Globus pallidus (tissue), 1 donor: Measurements from ENCODE around the gene CNTN4.

Source experiments
- DNase-seq: peaks from one replicate; pipeline ENCODE4 v3.0.0-alpha.2; 2015; ENCODE audit warnings: low spot score

CNTN4 gene

DNA sequence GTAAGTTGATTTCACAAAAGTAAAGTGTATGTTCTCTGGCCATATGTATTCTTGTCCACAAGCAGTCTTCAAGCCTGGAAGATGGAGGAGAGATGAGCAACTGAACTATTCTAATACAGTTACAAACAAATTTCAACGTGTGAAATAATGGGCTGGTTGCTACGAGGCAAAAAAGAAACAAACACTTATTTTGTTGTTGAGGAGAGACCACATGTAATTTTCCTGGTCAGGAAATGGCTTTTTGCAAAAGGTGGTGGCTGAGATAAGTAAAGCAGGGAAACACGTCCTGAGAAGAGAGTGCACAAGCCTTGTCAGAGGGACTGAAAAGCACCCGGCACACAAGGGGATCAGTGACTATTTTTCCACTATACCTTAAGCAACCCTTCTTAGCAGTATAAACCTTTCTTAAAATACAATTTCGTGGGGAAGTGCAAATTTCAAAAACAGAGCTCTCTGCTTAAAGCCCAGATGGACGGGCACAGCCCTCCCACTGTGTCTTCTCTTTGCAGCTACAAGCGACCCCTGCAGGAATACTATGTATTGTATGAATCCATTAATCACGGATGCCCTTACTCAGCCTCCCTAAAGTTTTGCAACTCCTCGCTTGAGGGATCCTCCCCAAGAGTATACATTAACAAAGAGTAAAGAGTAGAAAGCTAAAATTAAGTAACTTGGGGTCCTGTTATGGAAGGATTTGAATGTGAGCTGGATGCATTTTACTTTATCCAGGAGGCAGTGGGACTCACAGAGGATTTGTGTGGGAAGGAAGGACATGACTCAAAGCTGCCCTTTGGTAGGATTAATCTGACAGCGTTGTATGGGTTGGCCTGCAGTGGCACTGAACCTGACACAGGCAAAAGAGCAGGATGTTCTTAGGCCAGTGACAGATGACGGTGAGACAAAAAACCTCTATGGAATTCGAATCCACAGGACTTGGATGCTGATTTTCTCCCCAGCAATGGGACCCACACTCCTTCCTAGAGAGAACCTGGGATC, 757.8 kb downstream of the CNTN4 start:
- DNase-seq = no peak

DNA sequence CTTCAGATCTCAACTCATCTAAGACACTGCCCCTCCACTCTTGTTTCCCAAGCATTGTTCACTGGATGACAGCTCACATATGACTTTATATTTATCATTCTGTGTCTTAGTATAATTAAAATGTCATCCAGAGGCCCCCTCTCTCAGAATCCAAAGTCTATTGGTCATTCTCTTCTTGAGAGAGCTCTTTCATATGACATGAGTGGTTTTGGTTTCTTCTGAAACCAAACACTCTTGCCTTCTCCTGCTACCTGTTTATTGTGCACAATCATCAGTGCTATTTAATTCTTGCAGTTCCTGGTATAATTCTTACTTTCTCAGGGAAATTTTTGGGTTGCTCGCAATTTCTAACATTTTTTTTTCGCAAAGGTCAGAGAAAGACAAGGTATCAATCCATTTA, 762.0 kb downstream of the CNTN4 start:
- no peak for DNase-seq

DNA sequence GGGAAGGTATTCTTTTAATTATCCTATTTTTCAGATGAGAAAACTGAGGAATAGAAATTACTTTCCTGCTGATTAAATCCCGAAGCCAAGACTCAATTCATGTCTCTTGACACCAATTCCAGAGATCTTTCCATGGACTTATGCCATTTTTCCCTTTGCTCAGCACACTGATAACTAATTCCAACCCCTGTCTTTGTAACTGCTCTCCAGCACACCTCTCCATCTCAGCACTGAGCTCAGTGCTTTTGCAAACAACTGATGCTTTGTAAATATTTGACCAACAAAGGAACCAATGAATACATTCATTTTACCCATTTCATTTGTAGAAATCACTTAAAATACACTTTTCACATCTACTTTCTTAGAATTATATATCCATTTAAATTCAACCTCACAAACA, 762.5 kb downstream of the CNTN4 start:
- no peak for DNase-seq

DNA sequence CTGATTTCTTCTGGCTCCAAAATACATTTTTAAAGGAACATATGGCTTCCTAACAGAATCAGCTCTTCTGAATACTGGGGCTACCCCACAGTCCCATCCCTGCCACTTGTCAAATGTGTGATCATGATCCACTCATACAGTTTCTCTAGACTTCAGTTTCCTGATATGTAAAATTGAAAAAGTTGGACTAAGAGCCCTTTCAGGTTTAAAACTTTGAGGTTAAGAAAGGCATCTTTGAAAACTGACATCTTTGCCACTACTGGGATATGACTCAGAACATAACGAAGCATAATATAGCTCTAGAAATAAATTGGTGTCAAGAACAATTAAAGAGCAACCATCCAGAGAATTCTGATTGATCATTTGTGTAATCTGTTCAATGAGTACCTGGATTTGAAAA, 763.3 kb downstream of the CNTN4 start:
- DNase-seq = no peak

DNA sequence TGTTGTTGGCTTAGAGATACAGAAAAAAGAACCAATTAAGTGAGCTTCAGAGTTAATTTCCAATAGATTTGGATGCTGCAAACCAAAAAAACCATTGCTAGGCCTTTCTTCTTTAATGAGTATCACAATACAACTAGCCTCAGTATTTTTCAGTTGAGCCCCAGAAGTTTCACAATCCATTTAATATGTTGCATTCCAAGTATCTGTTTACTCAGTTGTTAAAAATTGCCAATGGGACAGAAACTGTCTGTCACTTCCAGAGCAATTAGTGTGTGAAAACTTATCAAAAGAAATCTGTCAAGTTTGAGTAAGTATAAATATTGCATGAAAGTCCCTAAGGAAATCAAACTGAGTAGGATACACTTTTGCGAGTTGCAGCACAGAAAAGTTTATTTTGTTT, 763.7 kb downstream of the CNTN4 start:
- no peak for DNase-seq

DNA sequence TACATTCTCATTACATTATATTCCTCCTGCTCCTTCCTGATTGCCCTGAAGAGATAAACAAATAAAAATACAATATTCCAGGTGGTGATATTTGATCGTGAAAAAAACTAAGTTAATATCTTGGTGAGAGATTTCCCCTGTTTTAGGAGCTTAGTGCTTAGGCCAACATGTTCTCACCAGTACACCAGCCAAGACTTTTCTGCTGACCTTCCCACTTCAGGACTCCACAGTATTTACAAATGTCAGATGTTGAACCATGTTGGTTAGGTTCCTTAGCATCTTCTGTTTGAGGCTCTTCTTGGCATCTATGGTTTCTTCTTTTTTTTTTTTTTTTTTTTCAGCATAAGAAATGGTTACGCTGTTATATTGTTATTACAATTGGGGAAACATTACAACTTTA, 764.5 kb downstream of the CNTN4 start:
- no peak for DNase-seq

DNA sequence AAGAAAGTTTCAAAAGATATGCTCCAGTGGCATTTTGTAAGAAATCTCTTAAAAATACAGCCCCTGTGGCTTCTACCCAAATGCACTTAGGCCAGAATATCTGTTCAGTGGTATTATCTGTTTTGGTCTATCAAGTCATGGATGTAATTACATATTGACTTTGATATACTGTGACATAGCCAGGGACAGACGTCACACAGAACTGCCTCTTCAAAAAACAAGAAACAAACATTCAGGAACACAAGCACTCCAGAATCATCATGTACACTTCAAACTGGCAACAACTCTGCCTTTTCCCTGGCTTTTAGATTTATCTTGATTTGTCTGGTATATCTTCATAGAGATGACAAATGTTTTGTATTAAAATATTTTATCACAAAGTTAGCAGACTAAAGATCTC, 771.2 kb downstream of the CNTN4 start:
- DNase-seq = no peak

DNA sequence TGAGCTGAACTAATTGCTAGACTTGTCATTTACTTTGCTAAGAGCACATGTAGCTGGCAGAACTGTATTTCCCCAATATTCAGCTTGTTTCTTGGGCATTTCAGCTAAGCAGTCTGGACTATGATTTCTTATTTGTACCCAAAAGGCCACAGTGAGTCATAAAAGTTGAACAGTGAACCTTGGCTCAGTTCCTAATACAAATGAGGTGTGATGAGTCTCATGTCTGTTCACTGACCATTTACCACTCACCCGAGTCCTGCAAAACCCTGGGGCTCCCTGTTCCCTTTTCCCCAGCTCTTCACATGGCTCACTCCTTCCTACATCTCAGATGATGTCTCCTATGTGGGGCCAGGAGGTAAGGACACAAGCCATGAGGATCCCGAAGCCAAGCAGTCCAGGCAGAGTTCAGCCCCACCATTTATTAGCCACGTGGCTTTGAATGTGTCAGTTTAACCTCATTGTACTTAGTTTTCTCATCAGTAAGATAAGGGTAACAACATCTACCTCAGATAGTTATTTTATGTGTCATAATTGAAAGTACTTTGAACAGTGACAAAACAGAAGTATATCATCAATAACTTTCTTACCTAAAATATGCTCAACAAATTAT, 772.2 kb downstream of the CNTN4 start:
- DNase-seq = no peak

DNA sequence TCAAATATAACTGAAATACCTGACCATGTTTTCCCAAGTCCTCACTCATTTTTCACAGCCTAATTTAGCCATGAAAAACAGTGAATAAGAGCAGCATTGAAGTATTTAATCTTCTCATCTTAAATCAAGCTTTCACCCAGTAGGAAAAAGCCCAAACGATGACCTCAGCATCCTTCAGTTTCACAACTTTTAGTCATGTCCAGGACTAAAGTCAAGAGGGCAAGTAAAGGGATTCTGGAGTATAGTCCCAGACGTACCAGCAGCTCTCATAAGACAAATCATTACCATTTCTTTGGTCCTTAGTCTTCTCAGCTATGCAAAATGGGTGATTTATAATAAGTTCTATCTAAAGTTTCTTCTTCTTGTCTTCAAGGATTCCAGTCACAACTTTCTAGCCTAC, 774.2 kb downstream of the CNTN4 start:
- DNase-seq = no peak

DNA sequence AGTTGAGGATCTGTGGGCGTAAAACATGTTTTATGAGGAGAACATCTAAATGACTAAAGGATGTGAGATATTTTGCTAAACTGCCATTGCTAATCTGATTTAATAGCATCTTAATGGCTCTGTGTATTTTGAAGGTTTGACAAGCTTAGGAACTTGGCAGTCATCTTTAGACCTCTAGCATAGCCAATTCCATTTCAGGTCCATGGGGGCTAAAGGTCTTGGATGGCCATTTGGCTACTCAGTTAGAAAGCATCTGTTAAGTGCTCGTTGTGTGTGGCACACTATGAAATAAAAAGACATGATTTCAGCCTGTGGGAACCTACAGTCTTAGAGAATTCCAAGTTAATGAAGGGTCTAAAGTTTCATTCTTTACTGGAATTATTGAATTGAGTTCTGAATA, 775.3 kb downstream of the CNTN4 start:
- no peak for DNase-seq

DNA sequence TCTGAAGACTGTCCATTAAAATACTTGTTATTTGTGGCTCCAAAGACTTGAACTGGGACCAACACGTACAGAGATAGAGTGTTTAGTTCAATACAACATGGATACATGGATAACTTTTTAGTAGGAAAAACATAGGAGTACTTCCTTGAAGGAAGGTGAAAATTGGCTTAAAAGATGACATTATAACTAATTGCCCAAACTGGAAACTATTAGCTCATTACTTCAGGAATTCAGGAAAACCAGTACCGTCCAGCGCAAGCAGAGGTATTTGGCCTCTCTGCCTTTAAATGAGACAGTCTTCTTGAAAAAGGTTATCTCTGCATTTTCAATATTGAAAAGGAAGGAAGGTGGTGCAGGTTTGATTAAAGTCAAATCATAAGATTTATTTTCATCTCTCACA, 777.0 kb downstream of the CNTN4 start:
- DNase-seq = no peak

DNA sequence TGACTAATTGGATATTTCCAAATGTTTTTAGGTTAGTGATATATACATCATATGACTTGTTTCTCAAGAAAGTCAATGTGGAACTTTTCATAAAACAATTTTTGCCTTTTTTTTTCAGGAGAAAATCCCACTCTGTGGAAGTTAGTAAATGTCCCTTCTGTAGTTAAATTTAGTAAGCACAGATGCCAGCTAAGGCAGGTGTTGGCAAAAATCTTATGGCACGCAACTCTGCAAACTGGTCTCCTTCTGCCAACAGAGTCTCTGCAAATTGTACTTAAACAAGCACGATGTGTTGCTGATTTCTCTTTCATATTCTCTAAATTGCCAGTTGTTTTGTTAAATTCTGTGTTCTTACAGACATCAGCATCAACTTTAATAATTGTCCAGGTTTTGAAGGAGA, 777.7 kb downstream of the CNTN4 start:
- DNase-seq = no peak

DNA sequence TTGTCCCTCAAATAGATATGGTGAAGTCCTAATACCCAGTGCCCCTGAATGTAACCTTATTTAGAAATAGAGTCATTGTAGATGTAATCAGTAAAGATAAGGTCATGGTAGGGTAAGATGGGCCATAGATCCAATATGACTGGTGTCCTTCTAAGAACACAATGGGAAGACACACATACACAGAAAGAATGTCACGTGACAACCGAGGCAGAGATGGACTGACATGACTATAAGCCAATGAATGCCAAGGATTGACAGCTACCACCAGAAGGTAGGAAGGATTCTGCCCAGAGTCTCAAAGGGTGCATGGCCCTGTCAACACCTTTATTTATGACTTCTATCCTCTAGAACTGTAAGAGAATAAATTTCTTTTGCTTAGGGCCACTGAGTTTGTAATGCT, 780.4 kb downstream of the CNTN4 start:
- no peak for DNase-seq

DNA sequence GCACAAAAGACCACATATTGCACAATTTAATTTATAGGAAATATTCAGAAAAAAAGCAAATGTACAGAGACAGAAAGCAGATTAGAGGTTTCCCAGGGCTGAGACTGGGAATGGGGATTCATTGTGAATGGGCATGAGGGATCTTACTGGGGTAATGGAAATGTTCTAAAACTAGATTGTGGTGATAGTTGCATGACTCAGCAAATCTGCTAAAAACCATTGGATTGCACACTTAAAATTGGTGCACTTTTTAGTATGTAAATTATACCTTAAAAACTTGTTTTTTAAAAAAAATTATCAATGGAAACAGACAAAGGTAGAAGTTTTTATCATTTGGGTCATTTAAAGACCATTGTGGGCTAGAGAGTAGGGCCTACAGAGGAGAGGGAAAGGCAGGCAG, 780.9 kb downstream of the CNTN4 start:
- no peak for DNase-seq

DNA sequence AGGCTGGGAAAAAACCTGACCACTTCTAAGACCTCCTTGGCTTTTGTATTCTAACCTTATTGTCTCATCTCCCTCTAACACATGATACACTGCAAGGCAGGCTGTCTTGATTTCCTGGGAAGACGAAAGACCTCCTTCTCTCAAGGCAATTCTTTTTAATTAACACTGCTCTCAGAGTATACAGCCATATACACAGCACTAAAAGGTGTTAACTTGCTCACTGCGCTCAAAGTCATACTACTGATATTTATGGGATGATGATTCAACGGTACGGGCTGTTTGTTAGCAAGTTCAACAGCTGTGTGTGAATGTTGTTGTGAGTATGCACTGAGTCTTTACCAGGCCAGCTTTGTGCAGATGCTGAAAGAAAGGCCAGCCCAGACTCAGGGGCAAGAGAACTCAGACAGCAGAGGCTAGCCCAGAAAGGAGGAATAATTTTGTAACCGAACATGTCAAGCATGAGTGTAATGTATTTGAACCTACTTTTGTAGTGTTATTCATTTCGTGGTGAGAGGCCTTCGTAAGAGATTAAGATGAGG, 781.6 kb downstream of the CNTN4 start:
- no peak for DNase-seq

DNA sequence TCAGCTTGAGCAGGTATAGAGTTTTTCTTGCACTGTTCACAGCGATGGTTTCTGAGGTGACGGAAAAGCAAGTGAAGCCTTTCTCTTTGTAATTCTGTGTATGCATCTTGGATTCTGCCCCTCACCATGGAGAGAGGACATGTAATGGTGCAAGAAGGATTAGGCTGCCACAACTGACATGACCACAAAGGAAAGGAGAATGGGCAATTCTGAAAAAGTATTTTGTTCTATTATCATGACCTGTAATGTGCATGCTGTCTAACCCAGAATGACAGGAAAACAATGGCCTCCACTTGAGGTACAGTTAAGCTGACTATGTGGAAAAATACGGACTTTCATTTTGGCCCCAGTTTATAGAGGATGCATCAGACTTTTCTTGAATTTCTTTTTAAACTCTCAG, 784.6 kb downstream of the CNTN4 start:
- no peak for DNase-seq

DNA sequence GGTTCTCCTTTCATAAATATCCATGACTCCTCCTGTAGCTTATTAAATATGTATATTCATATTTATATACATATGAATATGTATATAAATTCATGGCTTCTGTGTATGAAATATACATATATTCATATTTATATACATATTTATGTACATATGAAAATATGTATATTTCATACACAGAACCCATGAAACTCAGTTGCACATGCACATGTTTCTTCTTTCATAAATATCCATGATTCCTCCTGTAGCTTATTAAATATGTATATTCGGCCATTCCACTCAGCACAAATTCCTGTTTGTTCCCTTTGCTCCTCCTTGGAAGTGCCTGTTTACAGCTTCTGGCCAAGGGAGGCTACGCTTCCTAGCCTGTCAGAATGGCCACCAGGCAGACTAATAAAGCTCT, 789.9 kb downstream of the CNTN4 start:
- DNase-seq = no peak

DNA sequence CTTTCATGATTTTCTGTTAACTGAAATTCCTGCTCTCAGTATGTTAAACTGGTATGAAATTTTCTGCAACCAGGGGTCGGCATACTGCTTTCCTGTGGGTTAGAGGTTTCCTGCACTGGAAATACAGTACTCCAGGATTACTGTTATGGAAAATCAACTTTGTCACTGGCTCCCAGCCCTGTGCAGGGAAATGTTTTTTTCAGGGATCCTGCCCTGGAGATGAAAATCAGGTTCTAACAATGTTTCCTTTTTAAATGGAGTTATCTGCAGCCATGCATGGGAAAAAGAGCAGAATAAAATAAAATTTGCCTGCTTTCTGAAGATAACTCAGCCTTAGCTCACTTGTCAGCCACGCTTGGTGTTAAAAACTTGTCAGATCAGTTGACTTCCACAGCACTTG, 791.1 kb downstream of the CNTN4 start:
- no peak for DNase-seq

DNA sequence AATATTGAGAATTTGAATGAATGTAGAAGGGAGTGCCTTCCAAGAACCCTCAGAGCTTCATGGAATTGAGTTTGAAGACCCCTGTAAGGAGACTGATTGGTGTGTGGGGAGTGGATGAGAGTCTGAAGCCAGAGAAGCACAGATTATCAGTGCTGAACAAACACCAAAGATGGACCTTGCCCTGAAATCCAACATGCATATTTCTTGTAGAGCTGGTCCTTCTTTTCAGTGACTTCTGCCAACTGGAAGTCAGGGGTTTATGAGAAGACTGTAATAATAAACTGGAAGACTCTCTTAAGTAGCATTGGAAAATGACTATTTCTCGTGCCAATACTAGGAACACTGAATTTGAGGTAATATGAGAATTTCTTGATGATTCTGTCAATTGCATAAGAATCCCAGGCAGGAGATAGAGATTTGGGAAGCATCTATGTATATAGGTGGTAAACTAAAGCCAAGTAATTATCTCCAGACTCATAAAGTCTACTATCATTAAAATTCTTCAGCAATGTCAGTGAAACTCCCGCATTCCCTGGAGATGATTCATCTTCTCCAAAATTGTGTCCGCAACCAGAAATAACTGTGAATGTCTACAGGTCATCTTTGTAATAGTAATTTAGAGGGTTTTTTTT, 797.8 kb downstream of the CNTN4 start:
- DNase-seq = no peak

DNA sequence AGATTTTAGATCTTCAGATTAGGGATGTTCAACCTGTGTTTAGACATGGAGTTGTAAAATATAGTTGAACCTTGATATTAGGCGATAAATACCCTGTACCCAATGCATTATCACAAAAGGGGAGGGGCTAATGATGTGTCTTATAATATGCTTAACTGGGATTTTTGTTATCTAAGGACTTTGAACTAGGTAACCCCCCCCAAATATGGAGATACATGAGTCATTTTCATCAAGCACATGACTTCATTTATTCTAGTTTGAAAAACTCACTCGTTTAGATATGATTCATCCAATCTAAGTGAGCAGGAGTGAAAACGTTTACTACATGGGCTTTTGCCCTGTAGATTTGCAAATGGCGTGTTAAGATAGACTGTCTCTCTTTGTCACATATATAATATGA, 799.2 kb downstream of the CNTN4 start:
- DNase-seq = no peak

DNA sequence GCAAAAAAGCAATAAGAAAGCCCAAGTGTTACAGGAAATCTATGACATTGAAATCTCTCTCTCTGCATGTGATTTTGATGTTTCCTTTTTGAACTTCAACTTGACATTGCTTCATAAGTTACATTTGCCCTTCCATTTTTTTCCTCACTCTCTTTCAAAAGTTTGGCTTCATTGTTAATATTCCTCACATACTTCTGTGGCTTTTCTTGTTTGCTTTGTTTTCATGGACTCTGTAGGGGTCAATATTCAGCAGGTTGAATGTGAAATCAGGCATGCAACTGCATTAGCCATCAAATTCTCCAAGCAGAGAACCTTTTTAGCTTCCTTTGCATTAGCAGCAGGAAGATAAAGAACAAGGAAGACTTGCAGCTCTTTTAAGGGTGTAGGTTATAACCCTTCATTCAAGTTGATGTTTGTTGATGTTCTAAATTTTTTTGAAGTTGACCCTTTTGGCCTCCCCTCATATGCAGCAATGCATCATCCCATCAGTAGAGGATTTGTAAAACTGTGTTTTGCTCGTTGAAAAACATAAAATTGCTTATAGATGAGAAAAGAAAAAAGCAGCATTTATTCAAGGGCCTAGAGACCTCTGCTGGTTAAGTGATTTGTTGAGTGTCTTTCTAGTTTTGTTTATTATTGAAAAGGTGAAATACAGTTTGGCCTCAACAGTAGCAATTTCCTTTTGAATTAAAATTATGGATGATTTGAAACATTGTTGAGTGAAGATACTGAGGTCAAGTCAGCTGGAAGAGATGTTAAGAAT, 800.1 kb downstream of the CNTN4 start:
- no peak for DNase-seq

DNA sequence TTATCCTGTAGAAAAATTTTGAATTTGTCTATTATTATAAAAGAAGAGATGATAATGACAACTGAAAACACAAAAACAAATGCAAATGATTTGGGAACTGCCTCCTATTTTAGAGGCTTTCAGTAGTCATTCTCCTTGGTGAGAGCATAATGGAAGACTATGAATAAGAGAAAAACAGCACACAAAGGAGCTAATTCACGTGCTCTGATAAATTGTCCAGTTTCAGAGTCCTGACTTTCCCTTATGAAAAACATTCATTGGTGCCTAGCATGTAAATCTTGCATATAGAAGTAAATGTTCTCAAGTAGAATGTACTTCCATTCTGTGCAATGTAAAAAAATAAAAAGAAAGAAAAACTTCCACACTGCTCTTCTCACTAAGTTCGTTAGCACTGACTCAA, 805.4 kb downstream of the CNTN4 start:
- no peak for DNase-seq
